Esophagus squamous epithelium (tissue), 4 donors: Measurements from ENCODE around the gene RAB36.

Experiments used
- POLR2A ChIP-seq, 4 donors: fragments of 450-650 bp; IDR thresholded peaks; one replicate each; pipeline ENCODE4 v1.6.1; 2017; ENCODE audit warnings: antibody characterized with exemption in 4 of 4, mild to moderate bottlenecking in 4 of 4, moderate library complexity in 3 of 4
- TF ChIP-seq, protein P1 (sequence below), 6 experiments: fragments of 450-650 bp in 4 of 6; fragments of 200-600 bp in 2 of 6; sonication (generic) in 2 of 6; IDR thresholded peaks; one replicate each; pipeline ENCODE4 v1.5.1; 2016 to 2019; ENCODE audit warnings: antibody characterized with exemption in 6 of 6, mild to moderate bottlenecking in 4 of 6, moderate library complexity in 4 of 6

DNA sequence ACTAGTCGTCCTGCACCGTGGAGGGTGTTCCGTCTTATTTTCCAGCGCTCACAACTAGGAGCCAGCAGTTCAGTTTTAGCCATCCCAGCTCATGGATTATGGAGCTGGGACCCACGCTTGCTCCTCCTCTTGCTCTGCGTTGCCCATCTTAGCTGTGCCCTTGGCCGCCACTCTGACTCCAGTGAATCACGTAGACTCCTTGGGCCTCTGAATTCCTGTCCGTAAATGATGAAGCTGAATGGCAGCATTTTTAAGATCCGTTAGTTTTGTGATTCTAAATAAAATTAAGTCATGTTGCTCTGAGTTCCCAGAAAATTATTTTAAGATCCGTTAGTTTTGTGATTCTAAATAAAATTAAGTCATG lies 58.8 kb downstream of the RAB36 start:
- no peak for TF ChIP-seq POLR2A (IDR thresholded peaks at IDR 0.05)
- TF ChIP-seq, protein P1, sequence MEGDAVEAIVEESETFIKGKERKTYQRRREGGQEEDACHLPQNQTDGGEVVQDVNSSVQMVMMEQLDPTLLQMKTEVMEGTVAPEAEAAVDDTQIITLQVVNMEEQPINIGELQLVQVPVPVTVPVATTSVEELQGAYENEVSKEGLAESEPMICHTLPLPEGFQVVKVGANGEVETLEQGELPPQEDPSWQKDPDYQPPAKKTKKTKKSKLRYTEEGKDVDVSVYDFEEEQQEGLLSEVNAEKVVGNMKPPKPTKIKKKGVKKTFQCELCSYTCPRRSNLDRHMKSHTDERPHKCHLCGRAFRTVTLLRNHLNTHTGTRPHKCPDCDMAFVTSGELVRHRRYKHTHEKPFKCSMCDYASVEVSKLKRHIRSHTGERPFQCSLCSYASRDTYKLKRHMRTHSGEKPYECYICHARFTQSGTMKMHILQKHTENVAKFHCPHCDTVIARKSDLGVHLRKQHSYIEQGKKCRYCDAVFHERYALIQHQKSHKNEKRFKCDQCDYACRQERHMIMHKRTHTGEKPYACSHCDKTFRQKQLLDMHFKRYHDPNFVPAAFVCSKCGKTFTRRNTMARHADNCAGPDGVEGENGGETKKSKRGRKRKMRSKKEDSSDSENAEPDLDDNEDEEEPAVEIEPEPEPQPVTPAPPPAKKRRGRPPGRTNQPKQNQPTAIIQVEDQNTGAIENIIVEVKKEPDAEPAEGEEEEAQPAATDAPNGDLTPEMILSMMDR (IDR thresholded peaks at IDR 0.05) = no peak
